Measurements from ENCODE around the gene BTRC. TPM values are rescaled to one million over a fixed set of nuclear protein-coding genes. Genes with fewer than 3 reads are reported as not detected.

BTRC gene
- total and polyA plus RNA-seq, 2 donors (not counting 3 experiments of a cell fraction or from before 2014, with no cell fraction given), result 11.6 to 18.5 TPM

GRCh38 chr10:101464599-101464998 is 110.6 kb downstream of the BTRC start:
- no TSS peak for BruUV-seq (replicated peaks)
- H4K20me1 ChIP-seq (replicated peaks; ENCODE audit: control insufficient read depth, extremely low read depth, insufficient read depth, low read length), result no peaks in the 10 kb centered on the region
- H3K4me1 ChIP-seq (ENCODE audit: control insufficient read depth, extremely low read depth, insufficient read depth, low read length), result no peaks in the 10 kb centered on the region
- no peak for TF ChIP-seq MYC (IDR thresholded peaks at IDR 0.05; ENCODE audit: low read depth, low read length)
- TF ChIP-seq POLR2AphosphoS5 (IDR thresholded peaks at IDR 0.05; ENCODE audit: insufficient read depth, low read depth, low read length), result no peak
- TF ChIP-seq, protein P1, sequence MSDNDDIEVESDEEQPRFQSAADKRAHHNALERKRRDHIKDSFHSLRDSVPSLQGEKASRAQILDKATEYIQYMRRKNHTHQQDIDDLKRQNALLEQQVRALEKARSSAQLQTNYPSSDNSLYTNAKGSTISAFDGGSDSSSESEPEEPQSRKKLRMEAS (IDR thresholded peaks at IDR 0.05; ENCODE audit: insufficient read depth, insufficient read length), result no peak
- no peak for TF ChIP-seq POLR2A (IDR thresholded peaks at IDR 0.05; ENCODE audit: low read depth, low read length)
- CTCF ChIA-PET, result interaction anchor here (0.6 to 6.0 kb wide), 11 partner anchors 12 to 250 kb away, joined by 3 to 156 read pairs (median 46); no protein-coding TSS in a partner anchor
- no peaks in the 10 kb centered on the region for H3K9me3 ChIP-seq (replicated peaks; ENCODE audit: control insufficient read depth, insufficient read depth, low read length)
- no peaks in the 10 kb centered on the region for H3K9me1 ChIP-seq (replicated peaks; ENCODE audit: control insufficient read depth, extremely low read depth, insufficient read depth, low read length)
- dilution Hi-C loops (cut with MboI; ENCODE audit: extremely low pct_ligation_motif_present, low sequenced_read_pairs), result no loop called here
- H3K27ac ChIP-seq (ENCODE audit: insufficient read depth, low read depth, low read length), result no peak overlapping the region
- H3K79me2 ChIP-seq (ENCODE audit: control insufficient read depth, insufficient read depth, low read length), result no peaks in the 10 kb centered on the region
- DNase-seq (ENCODE audit: low read depth, low spot score), result no peak
- H3K4me2 ChIP-seq (ENCODE audit: insufficient read depth, low read length), result no peak overlapping the region
- no peak for FAIRE-seq
- no peaks in the 10 kb centered on the region for H3K27me3 ChIP-seq (ENCODE audit: control insufficient read depth in 2 of 2, insufficient read depth in 2 of 2, low read length in 2 of 2)
- H3K4me3 ChIP-seq (replicated peaks in 1 of 3; ENCODE audit: insufficient read depth in 1 of 3, low read depth in 1 of 3, low read length in 3 of 3), result no peak overlapping the region
- no peak overlapping the region for H2AFZ ChIP-seq (ENCODE audit: low read depth, low read length)
- no peaks in the 10 kb centered on the region for H3K36me3 ChIP-seq (ENCODE audit: control insufficient read depth in 2 of 2, extremely low read depth in 1 of 2, insufficient read depth in 2 of 2, low read length in 2 of 2)
- POLR2A ChIA-PET, result no interaction called here
- H3K9ac ChIP-seq (replicated peaks; ENCODE audit: extremely low read depth, insufficient read depth, low read length), result no peak overlapping the region
- intact Hi-C loops (cut with micrococcal nuclease), result no loop called here

GRCh38 chr10:101466016-101466912 is 112.3 kb downstream of the BTRC start:
- H3K4me1 ChIP-seq (ENCODE audit: control insufficient read depth, extremely low read depth, insufficient read depth, low read length), result no peaks in the 10 kb centered on the region
- no peaks in the 10 kb centered on the region for H3K36me3 ChIP-seq (ENCODE audit: control insufficient read depth in 2 of 2, extremely low read depth in 1 of 2, insufficient read depth in 2 of 2, low read length in 2 of 2)
- no peak for FAIRE-seq
- no peak for TF ChIP-seq CTCF (IDR thresholded peaks at IDR 0.05; ENCODE audit: extremely low read depth in 1 of 2, insufficient read depth in 1 of 2, low read depth in 1 of 2, low read length in 2 of 2)
- no peak for TF ChIP-seq POLR2A (IDR thresholded peaks at IDR 0.05; ENCODE audit: low read depth, low read length)
- TF ChIP-seq POLR2AphosphoS5 (IDR thresholded peaks at IDR 0.05; ENCODE audit: insufficient read depth, low read depth, low read length), result no peak
- TF ChIP-seq JUN (IDR thresholded peaks at IDR 0.05; ENCODE audit: borderline replicate concordance, insufficient read depth, insufficient read length, low read depth), result no peak
- TF ChIP-seq MYC (IDR thresholded peaks at IDR 0.05; ENCODE audit: low read depth, low read length), result no peak
- no peak for TF ChIP-seq EZH2 (IDR thresholded peaks at IDR 0.05; ENCODE audit: borderline replicate concordance, low read depth, low read length, severe bottlenecking)
- TF ChIP-seq GATA2 (IDR thresholded peaks at IDR 0.05; ENCODE audit: insufficient read depth, insufficient read length, low read depth, low read length), result no peak
- no peak for TF ChIP-seq FOS (IDR thresholded peaks at IDR 0.05; ENCODE audit: borderline replicate concordance, insufficient read depth, low read length)
- TF ChIP-seq, protein P1 (IDR thresholded peaks at IDR 0.05; ENCODE audit: insufficient read depth, insufficient read length), result no peak
- H2AFZ ChIP-seq (ENCODE audit: low read depth, low read length), result no peak overlapping the region
- ChIA-PET POLR2A (no interaction called here), CTCF (interaction anchor here (0.5 to 6.0 kb wide), 63 partner anchors 7 to 828 kb away, joined by 3 to 156 read pairs (median 6); partner anchors contain the start of gene BTRC)
- H3K9me1 ChIP-seq (replicated peaks; ENCODE audit: control insufficient read depth, extremely low read depth, insufficient read depth, low read length), result no peaks in the 10 kb centered on the region
- dilution Hi-C loops (cut with MboI; ENCODE audit: extremely low pct_ligation_motif_present, low sequenced_read_pairs) (no loop called here), intact Hi-C loops (cut with micrococcal nuclease) (no loop called here)
- no TSS peak for BruUV-seq (replicated peaks)
- no peak overlapping the region for H3K4me3 ChIP-seq (replicated peaks in 1 of 3; ENCODE audit: insufficient read depth in 1 of 3, low read depth in 1 of 3, low read length in 3 of 3)
- no peak overlapping the region for H3K9ac ChIP-seq (replicated peaks; ENCODE audit: extremely low read depth, insufficient read depth, low read length)
- H3K79me2 ChIP-seq (ENCODE audit: control insufficient read depth, insufficient read depth, low read length), result no peaks in the 10 kb centered on the region
- H3K27ac ChIP-seq (ENCODE audit: insufficient read depth, low read depth, low read length), result no peak overlapping the region
- H4K20me1 ChIP-seq (replicated peaks; ENCODE audit: control insufficient read depth, extremely low read depth, insufficient read depth, low read length), result no peaks in the 10 kb centered on the region
- H3K4me2 ChIP-seq (ENCODE audit: insufficient read depth, low read length), result no peak overlapping the region
- DNase-seq (ENCODE audit: low read depth, low spot score), result no peak
- H3K27me3 ChIP-seq (ENCODE audit: control insufficient read depth in 2 of 2, insufficient read depth in 2 of 2, low read length in 2 of 2), result no peaks in the 10 kb centered on the region
- no peaks in the 10 kb centered on the region for H3K9me3 ChIP-seq (replicated peaks; ENCODE audit: control insufficient read depth, insufficient read depth, low read length)
